Loucy (cell line): Measurements from ENCODE around the gene PDE9A.

Experiments
- H2AFZ ChIP-seq: fragments of 200-600 bp; sonication (generic); 2 replicates; pipeline ENCODE4 v1.6.0; 2016; ENCODE audit warnings: antibody characterized with exemption, mild to moderate bottlenecking, low read length, moderate library complexity
- H3F3A ChIP-seq: fragments of 200-600 bp; 2 replicates; pipeline ENCODE4 v1.6.0; 2016; ENCODE audit warnings: antibody characterized with exemption, low read depth, mild to moderate bottlenecking
- H3K27me3 ChIP-seq: fragments of 200-600 bp; sonication (generic); 2 replicates; pipeline ENCODE4 v1.6.1; 2014; ENCODE audit warnings: low read length, mild to moderate bottlenecking; ENCODE audit not compliant: insufficient read depth, poor library complexity, severe bottlenecking
- H3K36me3 ChIP-seq: fragments of 200-600 bp; sonication (generic); 2 replicates; pipeline ENCODE4 v1.6.1; 2016; ENCODE audit warnings: low read length; ENCODE audit not compliant: insufficient read depth
- H3K4me1 ChIP-seq: fragments of 200-600 bp; sonication (generic); 2 replicates; pipeline ENCODE4 v1.5.1; 2014; ENCODE audit warnings: low read length, mild to moderate bottlenecking; ENCODE audit not compliant: insufficient read depth, poor library complexity, severe bottlenecking
- H3K4me2 ChIP-seq: fragments of 200-600 bp; sonication (generic); 2 replicates; pipeline ENCODE4 v1.6.0; 2014; ENCODE audit warnings: antibody characterized with exemption, low read length, low read depth, mild to moderate bottlenecking; ENCODE audit not compliant: poor library complexity, severe bottlenecking
- H3K4me3 ChIP-seq: fragments of 200-600 bp; sonication (generic); 2 replicates; pipeline ENCODE4 v1.5.1; 2014; ENCODE audit warnings: low read length, mild to moderate bottlenecking, mixed read lengths; ENCODE audit not compliant: poor library complexity, severe bottlenecking
- H3K79me2 ChIP-seq: fragments of 200-600 bp; sonication (generic); 2 replicates; pipeline ENCODE4 v1.6.1; 2014; ENCODE audit warnings: low read length; ENCODE audit not compliant: insufficient read depth
- H3K9ac ChIP-seq: fragments of 200-600 bp; sonication (generic); 2 replicates; pipeline ENCODE4 v1.6.0; 2014; ENCODE audit warnings: mild to moderate bottlenecking, low read depth, low read length, moderate library complexity; ENCODE audit not compliant: poor library complexity, severe bottlenecking
- H3K9me2 ChIP-seq: fragments of 200-600 bp; sonication (generic); replicated peaks from 2 replicates; pipeline ENCODE4 v1.6.1; 2016; ENCODE audit warnings: low read depth, low read length, mixed read lengths
- H3K9me3 ChIP-seq: fragments of 200-600 bp; sonication (generic); 2 replicates; pipeline ENCODE4 v1.6.1; 2014; ENCODE audit warnings: mild to moderate bottlenecking, antibody characterized with exemption, low read length, low read depth; ENCODE audit not compliant: insufficient read depth
- H4K20me1 ChIP-seq: fragments of 200-600 bp; sonication (generic); 2 replicates; pipeline ENCODE4 v1.6.0; 2014; ENCODE audit warnings: antibody characterized with exemption, low read length, mild to moderate bottlenecking; ENCODE audit not compliant: insufficient read depth, poor library complexity, severe bottlenecking
- EZH2phosphoT487 ChIP-seq: fragments of 200-600 bp; IDR thresholded peaks from 2 replicates; pipeline ENCODE4 v1.6.1; 2018; ENCODE audit warnings: antibody characterized with exemption, mild to moderate bottlenecking, moderate library complexity, borderline replicate concordance
- TF ChIP-seq, protein P1 (sequence below): fragments of 200-600 bp; sonication (generic); conservative IDR thresholded peaks from 2 replicates; pipeline ENCODE4 v1.5.1; 2014; ENCODE audit warnings: mild to moderate bottlenecking, antibody characterized with exemption, low read length

PDE9A gene

DNA sequence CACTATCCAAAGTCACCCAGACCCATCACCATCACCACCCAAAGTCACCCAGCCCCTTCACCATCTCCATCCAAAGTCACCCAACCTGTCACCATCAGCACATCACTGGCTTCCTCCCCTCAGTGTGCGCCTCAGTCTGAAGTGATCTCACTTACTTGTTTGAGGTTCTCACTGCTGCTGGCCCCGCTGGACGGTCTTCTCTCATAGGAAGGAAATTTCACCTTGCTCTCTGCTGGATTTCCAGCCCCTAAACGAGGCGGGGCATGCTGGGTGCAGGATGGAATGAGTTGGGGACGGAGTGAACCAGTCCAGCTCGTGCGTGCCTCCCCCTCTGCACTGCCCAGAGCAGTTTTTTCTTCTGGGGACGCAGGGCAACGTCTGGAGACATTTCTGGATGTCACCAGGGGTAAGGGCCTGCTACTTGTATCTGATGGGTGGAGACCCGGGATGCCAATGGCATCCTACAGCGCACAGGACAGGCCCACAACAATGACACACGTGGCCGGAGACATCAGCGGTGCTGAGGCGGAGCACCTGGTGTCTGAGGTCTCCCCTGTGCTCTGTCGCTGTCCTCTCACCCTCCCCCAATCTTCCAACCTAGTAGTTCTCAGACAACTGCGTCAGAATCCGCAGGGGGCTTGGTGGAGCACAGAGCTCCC is 38.6 kb downstream of the PDE9A start:
- no peaks in the 10 kb centered on the region for H3K36me3 ChIP-seq
- H3K4me3 ChIP-seq = no peak overlapping the region
- no peak overlapping the region for H2AFZ ChIP-seq
- no peaks in the 10 kb centered on the region for H3K9me2 ChIP-seq
- H3K4me1 ChIP-seq = no peaks in the 10 kb centered on the region
- no peaks in the 10 kb centered on the region for H3K9me3 ChIP-seq
- no peaks in the 10 kb centered on the region for H3F3A ChIP-seq
- TF ChIP-seq, protein P1, sequence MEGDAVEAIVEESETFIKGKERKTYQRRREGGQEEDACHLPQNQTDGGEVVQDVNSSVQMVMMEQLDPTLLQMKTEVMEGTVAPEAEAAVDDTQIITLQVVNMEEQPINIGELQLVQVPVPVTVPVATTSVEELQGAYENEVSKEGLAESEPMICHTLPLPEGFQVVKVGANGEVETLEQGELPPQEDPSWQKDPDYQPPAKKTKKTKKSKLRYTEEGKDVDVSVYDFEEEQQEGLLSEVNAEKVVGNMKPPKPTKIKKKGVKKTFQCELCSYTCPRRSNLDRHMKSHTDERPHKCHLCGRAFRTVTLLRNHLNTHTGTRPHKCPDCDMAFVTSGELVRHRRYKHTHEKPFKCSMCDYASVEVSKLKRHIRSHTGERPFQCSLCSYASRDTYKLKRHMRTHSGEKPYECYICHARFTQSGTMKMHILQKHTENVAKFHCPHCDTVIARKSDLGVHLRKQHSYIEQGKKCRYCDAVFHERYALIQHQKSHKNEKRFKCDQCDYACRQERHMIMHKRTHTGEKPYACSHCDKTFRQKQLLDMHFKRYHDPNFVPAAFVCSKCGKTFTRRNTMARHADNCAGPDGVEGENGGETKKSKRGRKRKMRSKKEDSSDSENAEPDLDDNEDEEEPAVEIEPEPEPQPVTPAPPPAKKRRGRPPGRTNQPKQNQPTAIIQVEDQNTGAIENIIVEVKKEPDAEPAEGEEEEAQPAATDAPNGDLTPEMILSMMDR = no peak
- no peak for TF ChIP-seq EZH2phosphoT487
- H4K20me1 ChIP-seq = no peaks in the 10 kb centered on the region
- no peaks in the 10 kb centered on the region for H3K27me3 ChIP-seq
- no peaks in the 10 kb centered on the region for H3K79me2 ChIP-seq
- H3K4me2 ChIP-seq = no peak overlapping the region
- no peak overlapping the region for H3K9ac ChIP-seq

DNA sequence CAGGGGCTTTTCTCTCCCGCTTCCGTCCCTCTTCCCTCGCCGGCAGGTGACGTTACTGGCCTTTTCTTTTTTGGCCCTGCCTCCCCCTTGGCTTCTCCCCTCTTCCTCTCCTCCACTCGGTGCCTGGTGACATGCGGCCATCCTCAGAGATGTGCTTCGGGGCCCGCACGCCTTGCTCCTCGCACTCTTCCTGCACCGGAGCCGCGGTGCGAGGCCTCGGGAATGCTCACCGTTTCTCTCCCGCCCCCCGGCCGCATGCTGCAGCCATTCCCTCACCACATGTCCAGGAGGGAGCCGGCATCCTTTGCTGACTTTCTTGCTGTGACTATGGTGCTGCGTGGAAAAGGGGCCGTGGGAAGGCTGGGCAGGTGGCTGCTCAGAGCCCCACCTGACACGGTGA is 39.3 kb downstream of the PDE9A start:
- Histone ChIP-seq H3K9me2 (no peaks in the 10 kb centered on the region), H3K9ac (no peak overlapping the region), H4K20me1 (no peaks in the 10 kb centered on the region), H3K36me3 (no peaks in the 10 kb centered on the region), H3K9me3 (no peaks in the 10 kb centered on the region), H3F3A (no peaks in the 10 kb centered on the region), H3K4me3 (no peak overlapping the region), H3K79me2 (no peaks in the 10 kb centered on the region), H3K27me3 (no peaks in the 10 kb centered on the region), H3K4me2 (no peak overlapping the region), H3K4me1 (no peaks in the 10 kb centered on the region), H2AFZ (no peak overlapping the region)
- no peak for TF ChIP-seq EZH2phosphoT487
- TF ChIP-seq, protein P1 = no peak

DNA sequence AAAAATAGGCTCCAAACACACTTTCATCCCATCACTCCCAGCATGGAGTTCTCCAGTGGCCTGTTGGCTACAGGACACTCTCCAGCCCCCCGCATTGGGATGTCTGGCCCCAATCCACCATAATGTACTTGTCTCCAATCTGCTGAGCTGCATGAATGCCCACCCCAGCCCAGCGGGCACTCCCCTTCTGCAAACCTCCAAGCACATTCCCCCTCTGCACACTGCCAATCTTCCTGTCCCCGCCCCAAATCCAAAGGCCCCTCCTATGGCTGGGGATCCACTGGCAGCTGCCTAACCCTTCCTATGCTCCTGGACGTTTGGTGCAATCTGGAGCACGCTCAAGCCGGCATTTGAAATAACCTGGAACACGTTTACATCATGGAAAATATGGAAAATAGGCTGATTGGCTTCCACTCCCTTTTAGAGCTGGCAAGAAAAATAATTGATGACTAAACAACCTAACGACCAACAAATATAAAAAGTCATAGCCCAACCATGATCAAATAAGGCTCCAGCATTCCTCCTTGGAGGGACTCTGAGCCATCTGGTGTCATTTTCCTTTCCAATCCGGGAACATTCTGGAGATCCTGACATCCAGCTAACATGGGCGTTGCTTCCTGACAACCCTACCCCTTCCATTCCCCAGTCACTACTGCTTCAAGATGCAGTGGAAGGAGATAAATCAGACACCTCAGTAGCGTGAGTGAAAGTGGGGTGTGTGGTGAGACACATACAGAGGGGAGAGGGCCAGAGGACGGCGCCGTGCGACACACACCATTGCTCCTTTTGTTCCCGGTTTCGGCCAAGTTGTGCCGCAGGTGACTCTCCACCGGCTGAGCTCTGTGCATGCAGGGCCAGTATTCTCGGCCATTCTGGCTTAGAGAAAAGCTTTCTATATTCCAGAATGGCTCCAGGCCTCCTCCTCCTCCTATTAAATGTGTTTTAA is 41.6 kb downstream of the PDE9A start:
- Histone ChIP-seq H3K36me3 (no peaks in the 10 kb centered on the region), H3F3A (no peaks in the 10 kb centered on the region), H3K9me2 (no peaks in the 10 kb centered on the region), H2AFZ (no peak overlapping the region), H3K9ac (no peak overlapping the region), H3K4me1 (no peaks in the 10 kb centered on the region), H3K27me3 (no peaks in the 10 kb centered on the region), H3K79me2 (no peaks in the 10 kb centered on the region), H3K4me3 (no peak overlapping the region), H3K9me3 (no peaks in the 10 kb centered on the region), H3K4me2 (no peak overlapping the region), H4K20me1 (no peaks in the 10 kb centered on the region)
- TF ChIP-seq EZH2phosphoT487 = no peak
- TF ChIP-seq, protein P1 = no peak
